Parathyroid adenoma (tissue), 2 donors: Measurements from ENCODE around the gene MRPL23.

Source experiments
- H2AFZ ChIP-seq: fragments of 300-600 bp; sonication (generic); one replicate; pipeline ENCODE4 v1.7.0; 2017; ENCODE audit warnings: antibody characterized with exemption, mild to moderate bottlenecking
- H3K27ac ChIP-seq: fragments of 300-600 bp; sonication (generic); one replicate; pipeline ENCODE4 v1.7.0; 2017
- H3K27me3 ChIP-seq: fragments of 300-600 bp; sonication (generic); one replicate; pipeline ENCODE4 v1.7.0; 2017; ENCODE audit warnings: low read length; ENCODE audit not compliant: control insufficient read depth, insufficient read depth
- H3K36me3 ChIP-seq: fragments of 300-600 bp; sonication (generic); one replicate; pipeline ENCODE4 v1.7.0; 2017; ENCODE audit warnings: low read length; ENCODE audit not compliant: control insufficient read depth, insufficient read depth
- H3K4me1 ChIP-seq: fragments of 300-600 bp; sonication (generic); one replicate; pipeline ENCODE4 v1.7.0; 2017; ENCODE audit warnings: control low read depth
- H3K4me2 ChIP-seq: fragments of 300-600 bp; sonication (generic); one replicate; pipeline ENCODE4 v1.7.0; 2017; ENCODE audit warnings: low read length
- H3K4me3 ChIP-seq: fragments of 300-600 bp; sonication (generic); one replicate; pipeline ENCODE4 v1.7.0; 2017; ENCODE audit warnings: low read depth, low read length
- H3K79me2 ChIP-seq: fragments of 300-600 bp; sonication (generic); one replicate; pipeline ENCODE4 v1.7.0; 2017; ENCODE audit warnings: control low read depth
- H3K9ac ChIP-seq: fragments of 300-600 bp; sonication (generic); one replicate; pipeline ENCODE4 v1.7.0; 2017; ENCODE audit warnings: mild to moderate bottlenecking
- H3K9me3 ChIP-seq: fragments of 300-600 bp; sonication (generic); one replicate; pipeline ENCODE4 v1.7.0; 2017; ENCODE audit warnings: low read length; ENCODE audit not compliant: control insufficient read depth
- CTCF ChIP-seq: fragments of 300-600 bp; sonication (generic); IDR thresholded peaks from one replicate; pipeline ENCODE4 v1.7.0; 2017; ENCODE audit warnings: antibody characterized with exemption, mild to moderate bottlenecking
- donor health status: primary hyperparathyroidism.

The MRPL23 gene

DNA sequence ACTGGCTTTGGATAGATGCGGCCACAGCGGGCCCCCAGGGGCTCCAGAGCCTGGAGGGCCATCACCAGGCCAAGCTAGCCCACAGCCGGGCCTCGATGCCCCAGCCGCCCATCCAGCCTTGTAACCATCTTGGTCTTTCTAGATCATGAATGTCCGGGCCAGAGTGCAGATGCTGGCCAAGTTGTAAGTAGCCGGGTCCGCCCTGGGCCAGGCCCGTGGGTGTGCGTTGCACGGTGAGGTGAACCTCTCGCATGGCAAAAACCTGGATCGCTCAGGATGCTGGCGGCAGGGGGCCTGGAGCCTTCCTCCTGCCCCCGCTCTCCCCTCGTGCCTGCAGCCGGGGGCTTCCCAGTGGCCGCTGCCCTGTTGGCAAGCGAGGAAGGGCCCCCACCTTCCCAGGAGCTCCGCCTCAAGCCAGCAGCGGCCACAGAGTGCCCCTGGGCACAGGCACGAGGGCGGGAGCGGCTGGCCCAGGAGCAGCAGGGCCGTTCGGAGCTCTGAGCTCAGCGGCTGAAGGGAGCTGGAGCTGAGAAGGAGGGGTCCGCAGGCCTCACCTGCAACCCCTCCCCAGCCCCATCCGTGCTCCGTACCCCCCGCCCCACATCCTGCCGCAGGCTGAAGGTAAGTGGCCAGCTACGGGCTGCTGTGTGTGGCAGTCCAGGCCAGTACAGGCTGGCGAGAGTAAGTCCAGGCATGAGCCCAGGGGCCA lies 10.9 kb upstream of the MRPL23 start:
- no peak for TF ChIP-seq CTCF
- Histone ChIP-seq H3K9me3 (no peaks in the 10 kb centered on the region), H3K9ac (no peak overlapping the region), H3K4me2 (no peak overlapping the region), H3K79me2 (no peaks in the 10 kb centered on the region), H3K4me1 (no peaks in the 10 kb centered on the region), H3K4me3 (no peak overlapping the region), H3K27ac (no peak overlapping the region), H3K27me3 (no peaks in the 10 kb centered on the region), H3K36me3 (no peaks in the 10 kb centered on the region), H2AFZ (no peak overlapping the region)

DNA sequence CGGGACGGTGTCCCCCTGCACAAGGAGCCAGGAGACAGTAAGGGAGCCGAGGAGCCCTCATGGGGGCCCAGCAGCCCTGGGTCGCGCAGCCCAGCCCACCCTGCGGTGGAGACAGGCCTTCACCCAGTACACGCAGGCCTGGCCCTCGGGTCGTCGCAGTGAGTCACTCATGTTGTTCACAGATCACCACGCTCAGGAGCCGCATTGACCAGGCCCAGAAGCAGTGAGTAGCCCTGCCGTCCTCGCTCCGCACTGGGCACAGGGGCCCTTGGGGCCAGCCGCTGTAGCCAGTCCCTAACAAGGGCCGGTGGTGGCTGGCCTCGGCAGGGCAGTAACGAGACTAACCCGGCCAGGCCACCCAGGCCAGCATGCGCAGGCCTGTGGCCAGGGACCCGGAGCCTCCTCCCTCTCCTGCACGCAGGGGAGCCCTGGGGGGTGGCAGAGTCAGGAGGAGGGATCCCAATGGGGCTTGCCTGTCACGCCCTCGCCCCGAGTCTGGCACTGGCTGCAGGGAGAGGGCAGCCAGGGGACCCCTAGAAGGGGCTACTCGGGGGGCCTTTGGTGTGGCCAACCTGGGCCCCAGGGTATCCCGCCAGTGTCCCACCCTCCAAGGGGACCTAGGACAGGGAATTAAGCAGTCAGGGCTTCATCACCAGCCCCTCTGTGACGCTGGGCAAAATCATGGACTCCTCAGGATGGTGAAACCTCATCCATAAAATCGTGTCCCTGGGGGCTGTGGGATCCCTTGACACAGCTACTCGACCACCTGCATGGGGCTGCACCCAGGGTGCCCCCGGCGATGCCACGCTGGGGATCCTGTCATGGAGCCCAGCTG lies 10.1 kb upstream of the MRPL23 start:
- H3K9me3 ChIP-seq, result no peaks in the 10 kb centered on the region
- H3K4me3 ChIP-seq, result no peak overlapping the region
- no peaks in the 10 kb centered on the region for H3K79me2 ChIP-seq
- H3K4me1 ChIP-seq, result no peaks in the 10 kb centered on the region
- no peaks in the 10 kb centered on the region for H3K27me3 ChIP-seq
- H2AFZ ChIP-seq, result no peak overlapping the region
- TF ChIP-seq CTCF, result no peak
- no peaks in the 10 kb centered on the region for H3K36me3 ChIP-seq
- H3K9ac ChIP-seq, result no peak overlapping the region
- H3K4me2 ChIP-seq, result no peak overlapping the region
- no peak overlapping the region for H3K27ac ChIP-seq

GRCh38 chr11:1937616-1938342 lies 9.4 kb upstream of the MRPL23 start:
- H3K27me3 ChIP-seq, result no peaks in the 10 kb centered on the region
- no peaks in the 10 kb centered on the region for H3K36me3 ChIP-seq
- H3K27ac ChIP-seq, result no peak overlapping the region
- no peak overlapping the region for H2AFZ ChIP-seq
- H3K4me1 ChIP-seq, result no peaks in the 10 kb centered on the region
- H3K9me3 ChIP-seq, result no peaks in the 10 kb centered on the region
- H3K4me3 ChIP-seq, result no peak overlapping the region
- H3K4me2 ChIP-seq, result no peak overlapping the region
- TF ChIP-seq CTCF, result no peak
- no peaks in the 10 kb centered on the region for H3K79me2 ChIP-seq
- H3K9ac ChIP-seq, result no peak overlapping the region

DNA sequence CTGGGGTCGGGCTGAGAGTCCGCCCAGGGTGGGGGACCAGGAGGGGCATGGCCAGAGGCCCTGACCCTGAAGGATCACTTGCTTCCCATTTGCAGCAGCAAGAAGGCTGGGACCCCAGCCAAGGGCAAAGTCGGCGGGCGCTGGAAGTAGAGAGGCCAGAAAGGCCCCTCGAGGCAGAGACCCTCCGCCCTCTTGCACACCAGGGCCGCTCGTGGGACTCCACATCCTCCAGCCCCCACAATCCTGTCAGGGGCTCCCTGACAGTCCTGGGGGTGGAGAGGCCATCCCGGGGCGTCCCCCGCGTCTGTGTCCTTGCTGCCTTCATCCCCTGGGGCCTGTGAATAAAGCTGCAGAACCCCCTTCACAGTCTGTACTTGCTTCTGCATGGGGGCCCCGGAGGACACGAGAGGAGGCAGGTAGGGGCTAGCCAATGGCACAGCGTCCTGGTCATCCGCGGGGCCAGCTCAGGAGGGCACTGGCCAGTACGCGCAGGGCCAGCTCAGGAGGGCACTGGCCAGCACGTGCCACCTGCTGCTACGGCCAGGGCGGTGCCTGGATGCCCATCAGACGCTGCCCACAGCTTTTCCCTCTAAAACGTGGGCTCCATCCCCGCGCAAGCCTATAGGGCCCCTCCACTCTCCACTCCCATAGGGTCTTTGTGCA lies 8.7 kb upstream of the MRPL23 start:
- no peaks in the 10 kb centered on the region for H3K4me1 ChIP-seq
- no peak overlapping the region for H2AFZ ChIP-seq
- H3K9me3 ChIP-seq, result no peaks in the 10 kb centered on the region
- H3K36me3 ChIP-seq, result no peaks in the 10 kb centered on the region
- H3K27me3 ChIP-seq, result no peaks in the 10 kb centered on the region
- H3K4me3 ChIP-seq, result no peak overlapping the region
- H3K4me2 ChIP-seq, result no peak overlapping the region
- H3K9ac ChIP-seq, result no peak overlapping the region
- TF ChIP-seq CTCF, result no peak
- H3K27ac ChIP-seq, result no peak overlapping the region
- H3K79me2 ChIP-seq, result no peaks in the 10 kb centered on the region
